OCI-LY7 (cell line): ENCODE results near the gene CACNG5. TPM values are rescaled to one million over a fixed set of nuclear protein-coding genes. Genes with fewer than 3 reads are reported as not detected.

ENCODE experiments used
- Bru-seq: library from RNA; stranded (reverse); fragments of 400-500 nt; gene quantifications from one replicate; lab custom pipeline; 2021; lab: Mats Ljungman, UMichigan
- BruChase-seq, 2 experiments: library from RNA; stranded (reverse); fragments of 400-500 nt; gene quantifications; one replicate each; lab custom pipeline; 2021; lab: Mats Ljungman, UMichigan
- BruUV-seq: library from RNA; stranded (reverse); fragments of 400-500 nt; replicated peaks from 2 replicates; lab custom pipeline; 2021; lab: Mats Ljungman, UMichigan
- CTCF ChIA-PET: fragments of 300-600 bp; sonication (Branson Sonifier 250); formaldehyde crosslinking; loops from one replicate; lab custom pipeline; 2022; ENCODE audit warnings: antibody characterized with exemption; ENCODE audit not compliant: unreplicated experiment; lab: Charles Lee
- POLR2A ChIA-PET: fragments of 300-600 bp; sonication (Branson Sonifier 250); formaldehyde crosslinking; loops from one replicate; lab custom pipeline; 2022; ENCODE audit warnings: antibody characterized with exemption; lab: Charles Lee
- DNase-seq: peaks from one replicate; pipeline ENCODE4 v3.0.0-alpha.2; 2015; ENCODE audit warnings: low spot score
- H2AFZ ChIP-seq: fragments of 200-600 bp; sonication (generic), shearing (Covaris generic); 2 replicates; pipeline ENCODE4 v1.6.1; 2014; ENCODE audit warnings: mild to moderate bottlenecking, antibody characterized with exemption, low read length, moderate library complexity
- H3K27ac ChIP-seq: fragments of 200-600 bp; sonication (generic); 2 replicates; pipeline ENCODE4 v1.5.1; 2014; ENCODE audit warnings: mixed run types, low read depth, mild to moderate bottlenecking, moderate library complexity, low read length, inconsistent platforms; ENCODE audit not compliant: poor library complexity, severe bottlenecking
- H3K36me3 ChIP-seq: fragments of 200-600 bp; sonication (generic); 2 replicates; pipeline ENCODE4 v1.6.1; 2014; ENCODE audit warnings: mild to moderate bottlenecking, antibody characterized with exemption, low read length, moderate library complexity, mixed read lengths; ENCODE audit not compliant: insufficient read depth
- H3K4me1 ChIP-seq: fragments of 200-600 bp; sonication (generic); 2 replicates; pipeline ENCODE4 v1.5.1; 2014; ENCODE audit warnings: mild to moderate bottlenecking, low read length; ENCODE audit not compliant: insufficient read depth, poor library complexity, severe bottlenecking
- H3K4me2 ChIP-seq: fragments of 200-600 bp; sonication (generic); 2 replicates; pipeline ENCODE4 v1.6.1; 2014; ENCODE audit warnings: mild to moderate bottlenecking, low read length
- H3K4me3 ChIP-seq: fragments of 200-600 bp; sonication (generic); 2 replicates; pipeline ENCODE4 v1.5.1; 2014; ENCODE audit warnings: mild to moderate bottlenecking, low read depth, low read length; ENCODE audit not compliant: poor library complexity, severe bottlenecking
- H3K79me2 ChIP-seq: fragments of 200-600 bp; sonication (generic); 2 replicates; pipeline ENCODE4 v1.6.1; 2016; ENCODE audit warnings: low read depth, mild to moderate bottlenecking, low read length, moderate library complexity, mixed read lengths; ENCODE audit not compliant: insufficient read depth
- H3K9me2 ChIP-seq: fragments of 200-600 bp; sonication (generic); 2 replicates; pipeline ENCODE4 v1.6.1; 2016; ENCODE audit warnings: mild to moderate bottlenecking, low read length, mixed read lengths; ENCODE audit not compliant: insufficient read depth
- H3K9me3 ChIP-seq: fragments of 200-600 bp; sonication (generic); 2 replicates; pipeline ENCODE4 v1.6.1; 2014; ENCODE audit warnings: mild to moderate bottlenecking, mixed run types, low read length, mixed read lengths
- H4K20me1 ChIP-seq: fragments of 200-600 bp; sonication (generic); 2 replicates; pipeline ENCODE4 v1.6.1; 2014; ENCODE audit warnings: mild to moderate bottlenecking, antibody characterized with exemption, low read length, moderate library complexity, mixed read lengths; ENCODE audit not compliant: insufficient read depth
- CTCF ChIP-seq: fragments of 200-600 bp; sonication (generic); conservative IDR thresholded peaks from 2 replicates; pipeline ENCODE4 v1.5.1; 2014; ENCODE audit warnings: mild to moderate bottlenecking, antibody characterized with exemption, low read length, moderate library complexity, mixed read lengths
- EZH2phosphoT487 ChIP-seq: fragments of 200-600 bp; sonication (generic); IDR thresholded peaks from 2 replicates; pipeline ENCODE4 v1.6.1; 2018; ENCODE audit warnings: low read depth, borderline replicate concordance, mild to moderate bottlenecking, mixed run types, antibody characterized with exemption, low read length, moderate library complexity, mixed read lengths
- intact Hi-C: fragments of 100-400 bp; cut with micrococcal nuclease; formaldehyde crosslinking; loops from one replicate; pipeline ENCODE4 v1.10.0; 2022; ENCODE audit not compliant: unreplicated experiment
- long read RNA-seq: library from polyadenylated mRNA; stranded (forward); transcript quantifications from one replicate; pipeline ENCODE4 v2.0.0, GENCODE V29; 2022
- total RNA-seq, 2 experiments: library from RNA; depleted of rRNA in 1 of 2; stranded (reverse); fragments of >200 nt in 1 of 2; shearing (Covaris generic) in 1 of 2; gene quantifications; 2 replicates each; pipeline ENCODE4 v1.2.3, GENCODE V29; 2014 to 2022

Gene CACNG5
- total RNA-seq (2014; rRNA removed; shearing (Covaris generic)) (not detected in 2 replicates), total RNA-seq (2022) (not detected in 2 replicates), Bru-seq, nascent RNA (percentile 7 among the genes with signal in this experiment), BruChase-seq, experiment 1, labeled RNA remaining after a 6-hour chase (not detected), BruChase-seq, experiment 2, labeled RNA remaining after a 2-hour chase (not detected)
- long read RNA-seq: 0 reads

GRCh38 chr17:66834919-66835454, at the start of gene CACNG5:
Gene CACNG5 (plus strand): TSS chr17:66835117. CDS start chr17:66877333, 42,216 bp downstream.
- Histone ChIP-seq H3K79me2 (no peaks in the 10 kb centered on the region), H3K9me2 (no peaks in the 10 kb centered on the region), H3K9me3 (no peaks in the 10 kb centered on the region), H3K27ac (no peak within 1 kb of the TSS), H3K36me3 (no peaks in the 10 kb centered on the region), H3K4me2 (peak within 1 kb of the TSS; percentile 39; the same call in 1 of the 2 replicates), H2AFZ (no peak within 1 kb of the TSS), H3K4me3 (no peak within 1 kb of the TSS), H3K4me1 (no peaks in the 10 kb centered on the region), H4K20me1 (no peaks in the 10 kb centered on the region)
- CTCF ChIA-PET: no interaction called here
- intact Hi-C loops: no loop called here
- no TSS peak for BruUV-seq
- POLR2A ChIA-PET: no interaction called here
- no peak for DNase-seq
- TF ChIP-seq CTCF (no peak), EZH2phosphoT487 (no peak)

GRCh38 chr17:66786107-66786506, 48.8 kb upstream of the CACNG5 start:
- intact Hi-C loops: no loop called here
- no peak overlapping the region for H3K27ac ChIP-seq
- no peak overlapping the region for H2AFZ ChIP-seq
- H3K9me3 ChIP-seq: no peaks in the 10 kb centered on the region
- no peaks in the 10 kb centered on the region for H3K36me3 ChIP-seq
- ChIA-PET POLR2A (interaction anchor here (0.6 to 1.1 kb wide), 2 partner anchors 44 to 746 kb away, joined by 3 read pairs; no protein-coding TSS in a partner anchor), CTCF (no interaction called here)
- no peak overlapping the region for H3K4me3 ChIP-seq
- no TSS peak for BruUV-seq
- DNase-seq: peak; percentile 12
- no peak overlapping the region for H3K4me2 ChIP-seq
- TF ChIP-seq CTCF (no peak), EZH2phosphoT487 (no peak)
- H3K4me1 ChIP-seq: peaks cover 25% of the 10 kb centered on the region
- no peaks in the 10 kb centered on the region for H3K79me2 ChIP-seq
- no peaks in the 10 kb centered on the region for H4K20me1 ChIP-seq
- H3K9me2 ChIP-seq: no peaks in the 10 kb centered on the region

DNA sequence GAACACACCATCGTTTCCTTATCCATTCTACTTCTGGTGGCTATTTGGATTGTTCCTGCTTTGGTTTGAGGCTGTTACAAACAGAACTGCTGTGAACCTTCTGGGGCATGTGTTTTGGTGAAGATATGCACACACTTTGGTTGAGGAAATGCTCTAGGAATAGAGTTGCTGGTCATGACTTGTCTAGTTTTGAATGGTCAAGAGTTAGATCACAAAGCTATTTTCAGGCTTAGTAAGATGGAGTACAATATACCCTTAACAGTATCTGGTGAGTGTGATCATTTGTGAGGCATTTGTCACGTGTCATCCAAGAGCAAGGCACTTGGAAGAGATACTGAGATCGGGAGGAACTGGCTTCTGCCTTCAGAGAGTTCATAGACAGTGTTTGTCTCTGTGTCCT, 47.0 kb upstream of the CACNG5 start:
- Histone ChIP-seq H2AFZ (no peak overlapping the region), H3K79me2 (no peaks in the 10 kb centered on the region), H4K20me1 (no peaks in the 10 kb centered on the region), H3K9me3 (no peaks in the 10 kb centered on the region), H3K4me2 (no peak overlapping the region), H3K4me1 (peaks cover 26% of the 10 kb centered on the region), H3K4me3 (no peak overlapping the region), H3K27ac (no peak overlapping the region), H3K9me2 (no peaks in the 10 kb centered on the region), H3K36me3 (no peaks in the 10 kb centered on the region)
- intact Hi-C loops: no loop called here
- CTCF ChIA-PET: no interaction called here
- POLR2A ChIA-PET: no interaction called here
- no peak for DNase-seq
- no TSS peak for BruUV-seq
- no peak for TF ChIP-seq EZH2phosphoT487
- TF ChIP-seq CTCF: no peak
